OCI-LY3 (cell line): ENCODE data around the gene C16orf74.

ENCODE experiments used
- H2AFZ ChIP-seq: fragments of 200-600, 300-600 bp; shearing (Covaris generic); 2 replicates; pipeline ENCODE4 v1.6.0; 2014; ENCODE audit warnings: antibody characterized with exemption, low read depth, low read length
- H3K27ac ChIP-seq: fragments of 200-600, 300-600 bp; sonication (generic); 2 replicates; pipeline ENCODE4 v1.5.1; 2014; ENCODE audit warnings: mild to moderate bottlenecking, low read length, moderate library complexity, mixed read lengths
- H3K27me3 ChIP-seq: fragments of 200-600, 300-600 bp; sonication (generic); 2 replicates; pipeline ENCODE4 v1.6.1; 2014; ENCODE audit warnings: low read depth, low read length, mixed read lengths
- H3K36me3 ChIP-seq: fragments of 200-600, 300-600 bp; sonication (generic); replicated peaks from 2 replicates; pipeline ENCODE3; 2014; ENCODE audit warnings: low read depth, low read length, mixed read lengths
- H3K4me1 ChIP-seq: fragments of 300-600, 200-600 bp; sonication (generic); 2 replicates; pipeline ENCODE4 v1.6.1; 2014; ENCODE audit warnings: low read length, mixed read lengths
- H3K4me2 ChIP-seq: fragments of 200-600, 300-600 bp; sonication (generic); 2 replicates; pipeline ENCODE4 v1.6.1; 2014; ENCODE audit warnings: low read length, mixed read lengths
- H3K4me3 ChIP-seq: fragments of 300-600, 200-600 bp; sonication (generic); 2 replicates; pipeline ENCODE4 v1.5.1; 2014; ENCODE audit warnings: antibody characterized with exemption, mild to moderate bottlenecking, low read length, moderate library complexity
- H3K79me2 ChIP-seq: fragments of 300-600, 200-600 bp; shearing (Covaris generic); 2 replicates; pipeline ENCODE4 v1.6.1; 2014; ENCODE audit warnings: mild to moderate bottlenecking, low read length, mixed read lengths
- H3K9ac ChIP-seq: fragments of 300-600, 200-600 bp; shearing (Covaris generic); 2 replicates; pipeline ENCODE4 v1.6.0; 2014; ENCODE audit warnings: mild to moderate bottlenecking, low read length, moderate library complexity
- H3K9me3 ChIP-seq: fragments of 200-600, 300-600 bp; shearing (Covaris generic); 2 replicates; pipeline ENCODE4 v1.6.1; 2014; ENCODE audit warnings: low read length, mixed read lengths; ENCODE audit not compliant: insufficient read depth
- H4K20me1 ChIP-seq: fragments of 200-600, 300-600 bp; sonication (generic); 2 replicates; pipeline ENCODE4 v1.6.1; 2016; ENCODE audit warnings: low read length, mixed read lengths; ENCODE audit not compliant: insufficient read depth
- EZH2phosphoT487 ChIP-seq: fragments of 200-600 bp; shearing (Covaris generic); IDR thresholded peaks from 2 replicates; pipeline ENCODE4 v1.6.1; 2018; ENCODE audit warnings: antibody characterized with exemption, mixed run types, low read depth
- TF ChIP-seq, protein P1 (sequence below): fragments of 200-600, 300-600 bp; sonication (generic); IDR thresholded peaks from 2 replicates; pipeline ENCODE4 v1.5.1; 2014; ENCODE audit warnings: antibody characterized with exemption, low read length, low read depth

The C16orf74 gene

DNA sequence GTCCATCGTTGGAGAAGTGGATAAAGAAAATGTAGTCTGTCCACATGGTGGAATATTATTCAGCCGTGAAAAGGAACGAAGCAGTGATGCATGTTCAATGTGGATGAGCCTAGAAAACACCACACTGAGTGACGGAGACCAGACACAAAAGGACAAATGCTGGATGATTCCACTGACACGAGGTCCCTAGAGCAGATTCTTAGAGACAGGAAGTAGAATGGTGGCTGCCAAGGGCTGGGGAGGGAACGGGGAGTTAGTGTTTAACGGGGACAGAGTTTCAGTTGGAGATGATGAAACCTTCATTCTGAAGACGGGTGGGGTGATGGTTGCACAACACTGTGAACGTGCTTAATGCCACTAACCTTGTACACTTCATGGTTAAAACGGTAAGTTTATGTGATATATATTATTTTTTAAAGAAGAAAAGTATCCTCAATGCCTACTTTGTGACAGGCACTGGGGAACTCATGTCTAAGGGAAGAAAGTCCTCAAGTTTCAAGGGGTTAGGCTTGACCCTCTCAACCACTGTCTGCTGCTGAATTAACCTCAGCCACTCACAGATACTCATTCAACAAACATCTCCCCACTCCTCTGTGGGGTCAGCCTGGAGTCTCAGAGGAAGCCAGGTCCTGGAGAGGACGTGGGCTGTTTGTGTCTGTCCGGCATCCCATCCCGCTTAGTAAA, 17.6 kb downstream of the C16orf74 start:
- Histone ChIP-seq H3K4me1 (no peaks in the 10 kb centered on the region), H4K20me1 (no peaks in the 10 kb centered on the region), H3K4me2 (no peak overlapping the region), H3K9ac (no peak overlapping the region), H3K27me3 (peaks cover 24% of the 10 kb centered on the region), H3K27ac (no peak overlapping the region), H3K9me3 (no peaks in the 10 kb centered on the region), H3K36me3 (no peaks in the 10 kb centered on the region), H2AFZ (no peak overlapping the region), H3K79me2 (no peaks in the 10 kb centered on the region), H3K4me3 (no peak overlapping the region)
- TF ChIP-seq, protein P1, sequence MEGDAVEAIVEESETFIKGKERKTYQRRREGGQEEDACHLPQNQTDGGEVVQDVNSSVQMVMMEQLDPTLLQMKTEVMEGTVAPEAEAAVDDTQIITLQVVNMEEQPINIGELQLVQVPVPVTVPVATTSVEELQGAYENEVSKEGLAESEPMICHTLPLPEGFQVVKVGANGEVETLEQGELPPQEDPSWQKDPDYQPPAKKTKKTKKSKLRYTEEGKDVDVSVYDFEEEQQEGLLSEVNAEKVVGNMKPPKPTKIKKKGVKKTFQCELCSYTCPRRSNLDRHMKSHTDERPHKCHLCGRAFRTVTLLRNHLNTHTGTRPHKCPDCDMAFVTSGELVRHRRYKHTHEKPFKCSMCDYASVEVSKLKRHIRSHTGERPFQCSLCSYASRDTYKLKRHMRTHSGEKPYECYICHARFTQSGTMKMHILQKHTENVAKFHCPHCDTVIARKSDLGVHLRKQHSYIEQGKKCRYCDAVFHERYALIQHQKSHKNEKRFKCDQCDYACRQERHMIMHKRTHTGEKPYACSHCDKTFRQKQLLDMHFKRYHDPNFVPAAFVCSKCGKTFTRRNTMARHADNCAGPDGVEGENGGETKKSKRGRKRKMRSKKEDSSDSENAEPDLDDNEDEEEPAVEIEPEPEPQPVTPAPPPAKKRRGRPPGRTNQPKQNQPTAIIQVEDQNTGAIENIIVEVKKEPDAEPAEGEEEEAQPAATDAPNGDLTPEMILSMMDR, result no peak
- no peak for TF ChIP-seq EZH2phosphoT487

DNA sequence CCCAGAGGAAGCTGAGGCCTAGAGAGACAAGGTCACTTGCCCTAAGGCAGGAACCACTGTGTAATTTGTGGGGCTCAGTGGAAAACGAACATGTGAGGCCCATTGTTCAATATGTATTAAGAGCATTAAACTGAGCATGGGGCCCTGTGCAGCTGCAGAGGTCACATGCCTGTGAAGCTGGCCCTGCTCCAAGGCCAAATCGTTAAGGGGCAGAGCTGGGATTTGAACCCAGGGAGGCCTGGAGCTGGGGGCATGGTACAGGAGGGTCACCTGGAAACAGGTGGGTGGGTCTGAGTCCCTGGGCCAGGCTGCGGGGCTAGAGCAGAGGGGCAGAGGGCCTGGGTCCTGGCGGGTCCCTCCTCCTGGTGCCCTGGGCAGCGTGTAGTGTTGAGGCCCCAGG, 19.7 kb downstream of the C16orf74 start:
- no peak overlapping the region for H3K4me2 ChIP-seq
- no peak overlapping the region for H3K27ac ChIP-seq
- no peaks in the 10 kb centered on the region for H3K36me3 ChIP-seq
- no peak overlapping the region for H2AFZ ChIP-seq
- no peaks in the 10 kb centered on the region for H3K9me3 ChIP-seq
- H3K79me2 ChIP-seq, result no peaks in the 10 kb centered on the region
- no peaks in the 10 kb centered on the region for H3K4me1 ChIP-seq
- peaks cover 37% of the 10 kb centered on the region for H3K27me3 ChIP-seq
- H4K20me1 ChIP-seq, result no peaks in the 10 kb centered on the region
- no peak overlapping the region for H3K9ac ChIP-seq
- TF ChIP-seq EZH2phosphoT487, result no peak
- TF ChIP-seq, protein P1, result no peak
- H3K4me3 ChIP-seq, result no peak overlapping the region

- H3K27me3 ChIP-seq, result peaks cover 37% of the 10 kb centered on the region
- no peak overlapping the region for H3K9ac ChIP-seq
- H3K79me2 ChIP-seq, result no peaks in the 10 kb centered on the region
- H3K9me3 ChIP-seq, result no peaks in the 10 kb centered on the region
- no peaks in the 10 kb centered on the region for H3K4me1 ChIP-seq
- H3K27ac ChIP-seq, result no peak overlapping the region
- H3K36me3 ChIP-seq, result no peaks in the 10 kb centered on the region
- TF ChIP-seq EZH2phosphoT487, result no peak
- TF ChIP-seq, protein P1, result no peak
- no peak overlapping the region for H2AFZ ChIP-seq
- H4K20me1 ChIP-seq, result no peaks in the 10 kb centered on the region
- no peak overlapping the region for H3K4me3 ChIP-seq
- no peak overlapping the region for H3K4me2 ChIP-seq
Observed at GRCh38 chr16:85730186-85730465, 20.8 kb downstream of the C16orf74 start.

GRCh38 chr16:85729452-85730185, 21.3 kb downstream of the C16orf74 start:
- no peaks in the 10 kb centered on the region for H3K4me1 ChIP-seq
- H3K27ac ChIP-seq, result no peak overlapping the region
- no peak overlapping the region for H3K4me3 ChIP-seq
- H3K36me3 ChIP-seq, result no peaks in the 10 kb centered on the region
- no peaks in the 10 kb centered on the region for H4K20me1 ChIP-seq
- no peak overlapping the region for H3K4me2 ChIP-seq
- peaks cover 35% of the 10 kb centered on the region for H3K27me3 ChIP-seq
- H3K79me2 ChIP-seq, result no peaks in the 10 kb centered on the region
- TF ChIP-seq, protein P1, result no peak
- TF ChIP-seq EZH2phosphoT487, result no peak
- no peaks in the 10 kb centered on the region for H3K9me3 ChIP-seq
- H2AFZ ChIP-seq, result no peak overlapping the region
- no peak overlapping the region for H3K9ac ChIP-seq
